ENCODE measurements around the gene KRTAP10-12.
A peak's percentile ranks its signal among the peaks of the same experiment; 100 is the strongest.
"Not testable (repeated sequence)": the region's sequence is repeated elsewhere in the genome, so short reads cannot be mapped to it uniquely, and the experiment has no call there.

KRTAP10-12 gene

GRCh38 chr21:44697172-44697810, at the start of gene KRTAP10-12:
TSS of gene KRTAP10-12 (plus strand) at chr21:44697172. CDS start at chr21:44697202, 30 bp downstream.
- not testable (repeated sequence) for H3K4me3 Mint-ChIP-seq; H3K27ac Mint-ChIP-seq; DNase-seq (ENCODE audit: low spot score); H3K4me1 Mint-ChIP-seq (ENCODE audit: low read depth); H3K36me3 Mint-ChIP-seq (ENCODE audit: low read depth)
- H3K27me3 Mint-ChIP-seq (ENCODE audit: low read depth) = peaks cover 51% of the 10 kb centered on the region
- peaks cover 13% of the 10 kb centered on the region for H3K9me3 Mint-ChIP-seq

- H3K9me3 Mint-ChIP-seq = peaks cover 34% of the 10 kb centered on the region
- H3K27me3 Mint-ChIP-seq (ENCODE audit: low read depth) = no peaks in the 10 kb centered on the region
- H3K4me3 Mint-ChIP-seq = no peak overlapping the region
- H3K27ac Mint-ChIP-seq = no peak overlapping the region
- DNase-seq (ENCODE audit: low spot score) = no peak
- no peaks in the 10 kb centered on the region for H3K4me1 Mint-ChIP-seq (ENCODE audit: low read depth)
- peaks cover 5% of the 10 kb centered on the region for H3K36me3 Mint-ChIP-seq (ENCODE audit: low read depth)
Measured at GRCh38 chr21:44647222-44647552, 49.8 kb upstream of the KRTAP10-12 start.

- H3K4me1 Mint-ChIP-seq (ENCODE audit: low read depth) = peaks cover 3% of the 10 kb centered on the region
- no peaks in the 10 kb centered on the region for H3K27me3 Mint-ChIP-seq (ENCODE audit: low read depth)
- H3K4me3 Mint-ChIP-seq = no peak overlapping the region
- no peak for DNase-seq (ENCODE audit: low spot score)
- H3K36me3 Mint-ChIP-seq (ENCODE audit: low read depth) = peaks cover 6% of the 10 kb centered on the region
- H3K27ac Mint-ChIP-seq = no peak overlapping the region
- peaks cover 22% of the 10 kb centered on the region for H3K9me3 Mint-ChIP-seq
Measured at GRCh38 chr21:44648557-44649311, 48.2 kb upstream of the KRTAP10-12 start.

GRCh38 chr21:44649521-44650100, 47.4 kb upstream of the KRTAP10-12 start:
- no peak overlapping the region for H3K27ac Mint-ChIP-seq
- peaks cover 13% of the 10 kb centered on the region for H3K9me3 Mint-ChIP-seq
- peaks cover 7% of the 10 kb centered on the region for H3K36me3 Mint-ChIP-seq (ENCODE audit: low read depth)
- H3K27me3 Mint-ChIP-seq (ENCODE audit: low read depth) = no peaks in the 10 kb centered on the region
- no peak for DNase-seq (ENCODE audit: low spot score)
- peaks cover 9% of the 10 kb centered on the region for H3K4me1 Mint-ChIP-seq (ENCODE audit: low read depth)
- H3K4me3 Mint-ChIP-seq = no peak overlapping the region

- peaks cover 7% of the 10 kb centered on the region for H3K36me3 Mint-ChIP-seq (ENCODE audit: low read depth)
- no peaks in the 10 kb centered on the region for H3K27me3 Mint-ChIP-seq (ENCODE audit: low read depth)
- peaks cover 11% of the 10 kb centered on the region for H3K4me1 Mint-ChIP-seq (ENCODE audit: low read depth)
- no peak overlapping the region for H3K27ac Mint-ChIP-seq
- peaks cover 7% of the 10 kb centered on the region for H3K9me3 Mint-ChIP-seq
- no peak for DNase-seq (ENCODE audit: low spot score)
- H3K4me3 Mint-ChIP-seq = no peak overlapping the region
Measured at GRCh38 chr21:44650265-44650972, 46.6 kb upstream of the KRTAP10-12 start.

- no peak overlapping the region for H3K27ac Mint-ChIP-seq
- peaks cover 11% of the 10 kb centered on the region for H3K4me1 Mint-ChIP-seq (ENCODE audit: low read depth)
- no peak overlapping the region for H3K4me3 Mint-ChIP-seq
- H3K36me3 Mint-ChIP-seq (ENCODE audit: low read depth) = peaks cover 12% of the 10 kb centered on the region
- no peak for DNase-seq (ENCODE audit: low spot score)
- no peaks in the 10 kb centered on the region for H3K27me3 Mint-ChIP-seq (ENCODE audit: low read depth)
- H3K9me3 Mint-ChIP-seq = peaks cover 9% of the 10 kb centered on the region
Measured at GRCh38 chr21:44650973-44651675, 45.8 kb upstream of the KRTAP10-12 start.

- DNase-seq (ENCODE audit: low spot score) = no peak
- peaks cover 29% of the 10 kb centered on the region for H3K4me1 Mint-ChIP-seq (ENCODE audit: low read depth)
- peaks cover 20% of the 10 kb centered on the region for H3K9me3 Mint-ChIP-seq
- H3K27me3 Mint-ChIP-seq (ENCODE audit: low read depth) = no peaks in the 10 kb centered on the region
- H3K4me3 Mint-ChIP-seq = no peak overlapping the region
- H3K36me3 Mint-ChIP-seq (ENCODE audit: low read depth) = peaks cover 30% of the 10 kb centered on the region
- H3K27ac Mint-ChIP-seq = no peak overlapping the region
Measured at GRCh38 chr21:44653123-44653522, 43.8 kb upstream of the KRTAP10-12 start.

GRCh38 chr21:44653656-44654575, 43.1 kb upstream of the KRTAP10-12 start:
- H3K36me3 Mint-ChIP-seq (ENCODE audit: low read depth) = peaks cover 37% of the 10 kb centered on the region
- DNase-seq (ENCODE audit: low spot score) = no peak

GRCh38 chr21:44654576-44655175, 42.3 kb upstream of the KRTAP10-12 start, which contains the start of gene KRTAP12-4:
TSS of gene KRTAP12-4 (minus strand) at chr21:44654659. CDS start at chr21:44654614, 45 bp downstream.
- Mint-ChIP-seq H3K27ac (peak within 1 kb of the TSS; percentile 50), H3K4me1 (ENCODE audit: low read depth) (peaks cover 44% of the 10 kb centered on the region), H3K27me3 (ENCODE audit: low read depth) (peaks cover under 1% of the 10 kb centered on the region), H3K36me3 (ENCODE audit: low read depth) (peaks cover 37% of the 10 kb centered on the region), H3K9me3 (peaks cover 32% of the 10 kb centered on the region), H3K4me3 (no peak within 1 kb of the TSS)
- no peak for DNase-seq (ENCODE audit: low spot score)

More at GRCh38 chr21:44653656-44654575, 43.1 kb upstream of the KRTAP10-12 start:
- Mint-ChIP-seq H3K4me3 (no peak overlapping the region), H3K27ac (peak overlapping the region; percentile 50), H3K9me3 (peaks cover 28% of the 10 kb centered on the region), H3K4me1 (ENCODE audit: low read depth) (peaks cover 37% of the 10 kb centered on the region), H3K27me3 (ENCODE audit: low read depth) (no peaks in the 10 kb centered on the region)

GRCh38 chr21:44656868-44657267, 40.1 kb upstream of the KRTAP10-12 start:
- peak overlapping the region; percentile 70 for H3K4me3 Mint-ChIP-seq
- H3K9me3 Mint-ChIP-seq = peaks cover 36% of the 10 kb centered on the region
- H3K4me1 Mint-ChIP-seq (ENCODE audit: low read depth) = peaks cover 46% of the 10 kb centered on the region
- H3K27ac Mint-ChIP-seq = peak overlapping the region; percentile 93
- DNase-seq (ENCODE audit: low spot score) = no peak
- peaks cover 37% of the 10 kb centered on the region for H3K36me3 Mint-ChIP-seq (ENCODE audit: low read depth)
- H3K27me3 Mint-ChIP-seq (ENCODE audit: low read depth) = peaks cover 7% of the 10 kb centered on the region

GRCh38 chr21:44657635-44658540, 39.1 kb upstream of the KRTAP10-12 start, which contains the start of gene KRTAP12-3:
TSS of gene KRTAP12-3 (plus strand) at chr21:44657932. CDS start at chr21:44657980, 48 bp downstream.
- H3K36me3 Mint-ChIP-seq (ENCODE audit: low read depth) = peaks cover 37% of the 10 kb centered on the region
- peaks cover 46% of the 10 kb centered on the region for H3K4me1 Mint-ChIP-seq (ENCODE audit: low read depth)
- peak within 1 kb of the TSS; percentile 70 for H3K4me3 Mint-ChIP-seq
- peaks cover 36% of the 10 kb centered on the region for H3K9me3 Mint-ChIP-seq
- peak; percentile 14 for DNase-seq (ENCODE audit: low spot score)
- H3K27ac Mint-ChIP-seq = peak within 1 kb of the TSS; percentile 93
- peaks cover 13% of the 10 kb centered on the region for H3K27me3 Mint-ChIP-seq (ENCODE audit: low read depth)

Data from T-helper 2 cell treated with Interferon-gamma antibody and Interleukin-4, amounts not matched to agents 5 μg/mL and 100 μg/mL, for 36 hours (primary cell).